Osteocyte (in vitro differentiated cells): ENCODE results near the gene DENND1A. TPM values are rescaled to one million over a fixed set of nuclear protein-coding genes. Genes with fewer than 3 reads are reported as not detected.

ENCODE experiments used
- DNase-seq: peaks from one replicate; pipeline ENCODE4 v3.0.0; 2021; ENCODE audit warnings: mixed read lengths; ENCODE audit not compliant: unreplicated experiment; ENCODE audit errors: extremely low spot score
- H3K27ac Mint-ChIP-seq: one replicate; pipeline ENCODE4 v1.8.0; 2021; ENCODE audit warnings: mild to moderate bottlenecking, mixed read lengths; ENCODE audit not compliant: unreplicated experiment
- H3K27me3 Mint-ChIP-seq: one replicate; pipeline ENCODE4 v1.8.0; 2021; ENCODE audit warnings: mixed read lengths; ENCODE audit not compliant: unreplicated experiment
- H3K36me3 Mint-ChIP-seq: one replicate; pipeline ENCODE4 v1.8.0; 2021; ENCODE audit warnings: mixed read lengths; ENCODE audit not compliant: unreplicated experiment
- H3K4me1 Mint-ChIP-seq: one replicate; pipeline ENCODE4 v1.8.0; 2021; ENCODE audit warnings: mixed read lengths; ENCODE audit not compliant: unreplicated experiment
- H3K4me3 Mint-ChIP-seq: one replicate; pipeline ENCODE4 v1.8.0; 2021; ENCODE audit warnings: mild to moderate bottlenecking, moderate library complexity, mixed read lengths; ENCODE audit not compliant: unreplicated experiment
- H3K9me3 Mint-ChIP-seq: one replicate; pipeline ENCODE4 v1.8.0; 2021; ENCODE audit warnings: mixed read lengths; ENCODE audit not compliant: unreplicated experiment
- total RNA-seq: library from RNA; stranded (reverse); gene quantifications from 2 replicates; pipeline ENCODE4 v1.2.1, GENCODE V29; 2021
- TF ChIP-seq, protein P1 (sequence below): fragments of 200-600 bp; sonication (generic); IDR thresholded peaks from 2 replicates; pipeline ENCODE4 v1.5.0; 2021; ENCODE audit warnings: antibody characterized with exemption, mild to moderate bottlenecking, moderate library complexity

Gene DENND1A
- total RNA-seq, 1 donor from 2014 or later: 19.8 TPM

DNA sequence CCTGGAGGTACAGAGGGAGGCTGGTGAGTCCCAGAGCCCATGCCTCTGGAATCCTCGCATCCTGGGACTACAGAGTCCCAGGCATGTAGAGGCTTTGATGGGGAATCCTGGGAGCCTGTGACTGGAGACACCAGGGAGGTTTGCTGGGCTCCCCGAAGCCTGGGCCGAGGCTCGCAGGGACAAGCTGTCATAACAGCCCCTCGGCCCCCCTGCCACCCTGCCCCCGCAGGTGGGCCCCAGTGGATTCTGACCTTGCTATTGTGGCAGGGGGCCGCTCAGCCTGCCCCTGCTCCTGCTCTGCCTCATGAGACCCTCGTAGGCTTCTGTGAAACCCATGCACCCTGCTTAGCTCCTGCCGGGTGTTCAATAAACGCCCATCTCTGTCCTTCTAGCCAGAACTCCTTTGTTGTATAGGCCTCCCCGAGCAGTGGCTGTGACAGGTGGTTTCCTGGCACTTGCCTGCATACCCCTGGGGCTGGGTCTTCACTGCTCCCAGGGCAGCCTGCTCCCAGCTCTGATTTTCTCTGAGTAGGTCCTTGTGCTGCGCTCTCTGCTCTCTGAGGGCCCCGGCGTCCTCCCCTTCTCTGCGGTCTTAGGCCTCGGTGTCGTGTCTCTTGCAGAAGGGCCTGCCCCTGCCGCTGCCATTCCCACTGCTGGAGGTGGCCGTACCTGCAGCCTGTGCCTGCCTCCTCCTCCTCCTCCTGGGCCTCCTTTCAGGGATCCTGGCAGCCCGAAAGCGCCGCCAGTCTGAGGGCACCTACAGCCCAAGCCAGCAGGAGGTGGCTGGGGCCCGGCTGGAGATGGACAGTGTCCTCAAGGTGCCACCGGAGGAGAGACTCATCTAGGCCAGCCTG is 553.5 kb downstream of the DENND1A start:
- peaks cover 34% of the 10 kb centered on the region for H3K4me1 Mint-ChIP-seq
- H3K27me3 Mint-ChIP-seq: peaks cover 10% of the 10 kb centered on the region
- TF ChIP-seq, protein P1, sequence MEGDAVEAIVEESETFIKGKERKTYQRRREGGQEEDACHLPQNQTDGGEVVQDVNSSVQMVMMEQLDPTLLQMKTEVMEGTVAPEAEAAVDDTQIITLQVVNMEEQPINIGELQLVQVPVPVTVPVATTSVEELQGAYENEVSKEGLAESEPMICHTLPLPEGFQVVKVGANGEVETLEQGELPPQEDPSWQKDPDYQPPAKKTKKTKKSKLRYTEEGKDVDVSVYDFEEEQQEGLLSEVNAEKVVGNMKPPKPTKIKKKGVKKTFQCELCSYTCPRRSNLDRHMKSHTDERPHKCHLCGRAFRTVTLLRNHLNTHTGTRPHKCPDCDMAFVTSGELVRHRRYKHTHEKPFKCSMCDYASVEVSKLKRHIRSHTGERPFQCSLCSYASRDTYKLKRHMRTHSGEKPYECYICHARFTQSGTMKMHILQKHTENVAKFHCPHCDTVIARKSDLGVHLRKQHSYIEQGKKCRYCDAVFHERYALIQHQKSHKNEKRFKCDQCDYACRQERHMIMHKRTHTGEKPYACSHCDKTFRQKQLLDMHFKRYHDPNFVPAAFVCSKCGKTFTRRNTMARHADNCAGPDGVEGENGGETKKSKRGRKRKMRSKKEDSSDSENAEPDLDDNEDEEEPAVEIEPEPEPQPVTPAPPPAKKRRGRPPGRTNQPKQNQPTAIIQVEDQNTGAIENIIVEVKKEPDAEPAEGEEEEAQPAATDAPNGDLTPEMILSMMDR: no peak
- H3K4me3 Mint-ChIP-seq: no peak overlapping the region
- no peaks in the 10 kb centered on the region for H3K36me3 Mint-ChIP-seq
- no peak for DNase-seq
- no peaks in the 10 kb centered on the region for H3K9me3 Mint-ChIP-seq
- no peak overlapping the region for H3K27ac Mint-ChIP-seq

DNA sequence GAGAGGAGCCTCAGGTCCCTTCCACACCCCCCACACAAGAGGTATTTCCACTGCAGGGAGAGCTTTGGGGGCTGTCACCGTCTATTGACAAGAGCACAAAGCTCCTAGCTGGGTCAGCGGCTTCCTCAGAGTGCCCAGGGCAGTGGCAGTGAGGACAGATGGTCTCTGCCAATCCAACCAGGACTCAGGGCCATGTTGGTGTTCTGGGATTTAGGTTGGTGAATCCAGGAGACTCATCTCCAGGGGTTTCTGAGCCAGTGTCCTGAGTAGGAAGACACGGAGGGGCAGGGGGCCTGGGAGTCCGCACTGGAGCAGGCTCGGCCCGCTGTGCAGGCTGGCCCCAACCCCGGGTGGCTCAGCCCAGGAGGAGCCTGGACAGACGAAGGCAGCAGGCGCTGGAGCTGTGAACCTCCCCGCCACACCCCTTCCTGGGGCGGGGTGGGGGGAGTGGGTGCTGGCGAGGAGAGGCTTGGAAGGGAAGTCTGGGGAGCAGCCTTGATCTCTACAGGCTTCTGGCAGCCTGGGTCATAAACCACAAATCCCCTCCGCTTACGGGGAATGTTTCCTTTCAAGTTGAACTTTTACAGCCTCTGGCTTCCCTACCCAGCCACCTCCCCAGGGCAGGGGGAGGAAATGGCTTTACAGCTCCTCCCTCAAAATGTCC is 554.3 kb downstream of the DENND1A start:
- no peaks in the 10 kb centered on the region for H3K9me3 Mint-ChIP-seq
- H3K4me3 Mint-ChIP-seq: no peak overlapping the region
- TF ChIP-seq, protein P1: no peak
- DNase-seq: no peak
- no peak overlapping the region for H3K27ac Mint-ChIP-seq
- no peaks in the 10 kb centered on the region for H3K36me3 Mint-ChIP-seq
- peaks cover 10% of the 10 kb centered on the region for H3K27me3 Mint-ChIP-seq
- H3K4me1 Mint-ChIP-seq: peaks cover 34% of the 10 kb centered on the region

DNA sequence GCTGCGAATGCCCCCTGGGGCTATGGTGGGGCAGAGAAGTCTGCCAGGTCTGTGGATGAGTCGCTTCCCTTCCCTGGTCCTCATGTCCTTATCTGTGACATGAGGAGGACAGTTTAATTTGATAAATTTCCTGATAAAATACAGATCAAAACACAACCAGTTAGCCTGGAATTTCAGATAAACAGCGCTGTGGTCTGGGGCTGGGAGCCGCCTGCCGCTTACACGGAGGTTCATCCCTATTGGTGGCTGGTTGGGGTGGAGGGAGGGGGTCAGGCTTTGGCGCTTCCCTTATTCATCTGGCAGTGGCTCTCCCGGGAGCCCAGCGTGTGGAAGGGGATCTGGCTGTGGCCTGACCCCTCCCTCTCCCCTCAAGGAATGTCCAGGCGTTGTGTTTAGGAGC is 556.0 kb downstream of the DENND1A start:
- peaks cover 13% of the 10 kb centered on the region for H3K27me3 Mint-ChIP-seq
- no peaks in the 10 kb centered on the region for H3K36me3 Mint-ChIP-seq
- DNase-seq: no peak
- TF ChIP-seq, protein P1: no peak
- no peak overlapping the region for H3K4me3 Mint-ChIP-seq
- peaks cover 39% of the 10 kb centered on the region for H3K4me1 Mint-ChIP-seq
- H3K27ac Mint-ChIP-seq: no peak overlapping the region
- H3K9me3 Mint-ChIP-seq: no peaks in the 10 kb centered on the region

- Mint-ChIP-seq H3K36me3 (no peaks in the 10 kb centered on the region), H3K4me1 (peaks cover 43% of the 10 kb centered on the region), H3K9me3 (no peaks in the 10 kb centered on the region), H3K27ac (no peak overlapping the region), H3K27me3 (peaks cover 13% of the 10 kb centered on the region), H3K4me3 (no peak overlapping the region)
- no peak for DNase-seq
- TF ChIP-seq, protein P1: no peak
Measured at GRCh38 chr9:123373447-123373923, 556.4 kb downstream of the DENND1A start.
